OCI-LY1 (cell line): Measurements from ENCODE around the gene BPIFB2.

Experiments
- EZH2 ChIP-seq: fragments of 200-600 bp; sonication (generic), shearing (Covaris generic); IDR thresholded peaks from 2 replicates; pipeline ENCODE4 v1.8.0; 2017; ENCODE audit warnings: borderline replicate concordance, mixed run types, mild to moderate bottlenecking, antibody characterized with exemption, low read length, moderate library complexity, mixed read lengths
- TF ChIP-seq, protein P1 (sequence below): fragments of 200-600 bp; sonication (generic), shearing (Covaris generic); IDR thresholded peaks from 2 replicates; pipeline ENCODE4 v1.5.1; 2017; ENCODE audit warnings: mild to moderate bottlenecking, antibody characterized with exemption, low read length, moderate library complexity, mixed read lengths

- TF ChIP-seq, protein P1, sequence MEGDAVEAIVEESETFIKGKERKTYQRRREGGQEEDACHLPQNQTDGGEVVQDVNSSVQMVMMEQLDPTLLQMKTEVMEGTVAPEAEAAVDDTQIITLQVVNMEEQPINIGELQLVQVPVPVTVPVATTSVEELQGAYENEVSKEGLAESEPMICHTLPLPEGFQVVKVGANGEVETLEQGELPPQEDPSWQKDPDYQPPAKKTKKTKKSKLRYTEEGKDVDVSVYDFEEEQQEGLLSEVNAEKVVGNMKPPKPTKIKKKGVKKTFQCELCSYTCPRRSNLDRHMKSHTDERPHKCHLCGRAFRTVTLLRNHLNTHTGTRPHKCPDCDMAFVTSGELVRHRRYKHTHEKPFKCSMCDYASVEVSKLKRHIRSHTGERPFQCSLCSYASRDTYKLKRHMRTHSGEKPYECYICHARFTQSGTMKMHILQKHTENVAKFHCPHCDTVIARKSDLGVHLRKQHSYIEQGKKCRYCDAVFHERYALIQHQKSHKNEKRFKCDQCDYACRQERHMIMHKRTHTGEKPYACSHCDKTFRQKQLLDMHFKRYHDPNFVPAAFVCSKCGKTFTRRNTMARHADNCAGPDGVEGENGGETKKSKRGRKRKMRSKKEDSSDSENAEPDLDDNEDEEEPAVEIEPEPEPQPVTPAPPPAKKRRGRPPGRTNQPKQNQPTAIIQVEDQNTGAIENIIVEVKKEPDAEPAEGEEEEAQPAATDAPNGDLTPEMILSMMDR = no peak
- TF ChIP-seq EZH2 = no peak
These were observed 19.6 kb downstream of the BPIFB2 start for GRCh38 chr20:33026779-33027759.
